ENCODE data around the gene EBI3.
"Not testable (repeated sequence)": the region's sequence is repeated elsewhere in the genome, so short reads cannot be mapped to it uniquely, and the experiment has no call there.

The EBI3 gene

GRCh38 chr19:4200940-4201542 is 28.3 kb upstream of the EBI3 start:
- DNase-seq = no peak

GRCh38 chr19:4201798-4202197 is 27.5 kb upstream of the EBI3 start:
- no peak for DNase-seq

DNA sequence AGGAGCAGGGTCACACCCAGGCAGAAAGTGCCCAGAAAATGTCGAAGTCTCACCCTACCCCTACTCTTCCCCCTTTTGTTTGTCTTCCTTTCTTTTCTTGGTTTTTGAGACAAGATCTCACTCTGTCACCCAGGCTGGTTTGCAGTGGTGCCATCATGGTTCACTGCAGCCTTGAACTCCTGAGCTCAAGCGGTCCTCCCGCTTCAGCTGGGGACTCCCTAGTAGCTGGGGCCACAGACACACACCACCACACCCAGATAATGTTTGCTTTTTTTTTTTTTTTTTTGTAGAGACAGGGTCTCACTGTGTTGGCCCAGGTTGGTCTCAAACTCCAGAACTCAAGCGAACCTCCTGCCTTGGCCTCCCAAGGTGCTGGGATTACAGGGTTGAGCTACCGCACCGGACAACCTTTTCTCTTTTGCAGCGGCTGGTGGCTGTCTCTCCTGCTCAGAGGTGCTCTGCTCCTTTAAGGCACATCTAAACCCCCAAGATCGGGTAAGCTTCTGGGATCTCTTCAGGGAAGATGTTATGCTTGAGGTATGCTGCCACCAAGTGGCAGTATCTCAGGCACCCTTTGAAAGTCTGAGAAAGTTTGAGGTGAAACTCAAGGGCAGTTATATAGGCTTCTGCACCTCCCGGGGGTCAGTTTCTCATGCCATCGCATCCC is 22.4 kb upstream of the EBI3 start:
- DNase-seq = no peak

- DNase-seq = no peak
Measured at GRCh38 chr19:4208385-4209094, 20.8 kb upstream of the EBI3 start.

- DNase-seq = no peak
Measured at GRCh38 chr19:4210166-4210731, 19.1 kb upstream of the EBI3 start.

DNA sequence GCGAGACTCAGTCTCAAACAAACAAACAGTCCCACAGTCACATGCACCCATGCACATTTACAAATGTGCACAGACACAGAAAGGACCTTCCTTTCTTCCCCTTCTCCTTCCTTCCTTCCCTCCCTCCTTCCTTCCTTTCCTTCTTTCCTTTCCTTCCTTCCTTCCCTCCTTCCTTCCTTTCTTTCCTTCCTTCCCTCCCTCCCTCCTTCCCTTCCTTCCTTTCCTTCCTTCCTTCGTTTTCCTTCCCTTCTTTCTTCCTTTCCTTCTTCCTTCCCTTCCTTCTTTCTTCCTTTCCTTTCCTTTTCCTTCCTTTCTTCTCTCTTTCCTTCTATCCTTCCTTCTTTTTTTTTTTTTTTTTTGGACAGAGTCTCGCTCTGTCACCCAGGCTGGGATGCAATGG is 16.2 kb upstream of the EBI3 start:
- DNase-seq = no peak

DNA sequence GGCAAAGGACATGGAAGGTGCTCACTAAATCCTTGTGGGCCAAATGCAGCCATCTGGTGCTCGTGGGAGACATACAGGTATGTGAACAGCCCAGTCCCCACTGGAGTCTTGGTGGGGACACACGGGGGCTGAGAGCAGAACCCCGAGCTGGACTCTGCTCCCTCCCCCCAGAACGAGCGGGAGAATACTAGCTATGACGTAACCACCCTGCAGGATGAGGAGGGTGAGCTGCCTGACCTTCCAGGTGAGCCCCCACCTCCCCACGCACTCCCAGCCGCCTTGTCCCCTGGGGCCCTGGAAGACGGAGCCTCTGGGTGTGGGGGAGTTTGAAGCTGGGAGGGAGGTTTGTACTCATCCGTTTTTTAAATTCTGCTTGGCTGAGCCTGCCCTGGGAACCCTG is 13.5 kb upstream of the EBI3 start:
- no peak for DNase-seq

DNA sequence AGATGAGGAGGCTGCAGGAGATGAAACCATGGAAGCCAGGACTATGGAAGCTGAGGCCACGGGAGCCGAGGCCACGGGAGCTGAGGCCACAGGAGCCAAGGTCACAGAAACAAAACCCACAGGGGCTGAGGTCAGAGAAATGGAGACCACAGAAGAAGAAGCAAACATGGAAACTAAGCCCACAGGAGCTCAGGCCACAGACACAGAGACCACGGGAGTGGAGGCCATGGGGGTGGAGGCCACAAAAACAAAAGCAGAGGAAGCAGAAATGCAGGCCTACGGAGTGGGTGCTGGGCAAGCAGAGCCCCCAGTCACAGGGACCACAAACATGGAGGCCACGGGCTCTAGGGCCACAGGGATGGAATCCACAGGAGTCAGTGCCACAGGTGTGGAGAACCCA is 12.5 kb upstream of the EBI3 start:
- no peak for DNase-seq

- no peak for DNase-seq
Measured at GRCh38 chr19:4217429-4218264, 11.7 kb upstream of the EBI3 start.

DNA sequence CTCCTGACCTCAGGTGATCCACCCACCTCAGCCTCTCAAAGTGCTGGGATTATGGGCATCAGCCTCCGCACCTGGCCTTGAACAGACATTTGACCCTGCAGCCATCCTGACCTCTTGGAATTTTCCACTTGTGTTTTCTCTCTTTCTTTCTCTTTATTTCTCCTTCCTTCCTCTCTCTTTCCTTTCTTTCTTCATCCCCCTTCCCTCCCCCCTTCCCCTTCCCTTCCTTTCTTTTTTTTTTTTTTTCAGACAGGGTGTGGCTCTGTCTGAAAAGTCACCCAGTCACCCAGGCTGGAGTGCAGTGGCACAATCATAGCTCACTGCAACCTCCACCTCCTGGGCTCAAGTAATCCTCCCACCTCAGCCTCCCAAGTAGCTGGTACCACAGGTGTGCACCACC is 10.8 kb upstream of the EBI3 start:
- DNase-seq = not testable (repeated sequence)

DNA sequence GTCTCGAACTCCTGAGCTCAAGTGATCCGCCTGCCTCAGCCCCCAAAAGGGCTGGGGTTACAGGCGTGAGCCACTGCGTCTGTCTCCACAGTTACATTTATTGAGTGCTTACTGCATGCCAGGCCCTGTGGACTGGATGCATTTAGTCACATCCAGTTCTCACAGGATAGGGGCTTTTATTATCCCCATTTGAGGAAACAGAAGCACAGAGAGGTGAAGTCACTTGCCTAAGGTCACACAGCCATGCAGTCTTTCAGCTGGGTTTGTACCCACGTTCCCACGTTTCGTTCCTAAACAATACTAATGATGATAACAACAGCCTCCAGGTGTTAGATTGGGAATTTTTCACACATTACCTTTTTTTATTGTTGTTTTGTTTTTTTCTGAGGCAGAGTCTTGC is 9.1 kb upstream of the EBI3 start:
- no peak for DNase-seq

GRCh38 chr19:4224470-4224869 is 4.9 kb upstream of the EBI3 start:
- DNase-seq = no peak

DNA sequence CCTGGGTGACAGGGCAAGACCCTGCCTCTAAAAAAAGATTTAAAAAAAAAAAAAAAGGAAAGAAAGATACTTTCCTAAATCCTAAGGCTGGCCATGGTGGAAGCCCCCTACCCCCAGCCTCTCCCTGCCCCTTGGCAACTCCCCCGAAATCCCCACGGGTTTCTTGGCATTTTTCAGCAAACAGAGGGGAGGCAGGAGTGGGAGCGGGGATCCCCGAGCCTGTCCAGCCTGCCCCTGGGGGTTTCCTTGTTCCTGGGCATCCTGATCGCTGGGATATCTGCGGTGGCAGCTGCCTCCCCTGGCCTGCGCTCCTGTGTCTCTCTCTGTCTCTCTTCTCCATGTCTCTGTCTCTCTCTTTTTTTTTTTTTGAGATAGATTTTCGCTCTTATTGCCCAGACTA is 3.4 kb upstream of the EBI3 start:
- DNase-seq = no peak

DNA sequence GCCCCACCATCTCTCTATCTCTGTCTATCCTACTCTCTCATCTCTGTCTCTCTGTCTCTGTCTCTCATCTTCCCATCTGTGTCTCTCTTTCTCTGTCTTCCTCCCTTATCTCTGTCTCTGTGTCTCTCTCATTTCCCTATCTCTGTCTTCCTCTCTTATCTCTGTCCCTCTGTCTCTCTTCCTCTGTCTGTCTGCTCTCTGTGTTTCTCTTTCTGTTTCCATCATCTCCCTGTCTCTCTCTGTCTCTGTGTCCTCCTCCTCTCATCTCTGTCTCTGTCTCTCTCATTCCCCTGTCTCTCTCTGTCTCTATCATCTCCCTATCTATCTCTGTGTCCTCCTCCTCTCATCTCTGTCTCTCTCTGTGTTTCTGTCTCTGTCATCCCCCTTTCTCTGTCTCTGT is 1.6 kb upstream of the EBI3 start:
- DNase-seq = no peak

- no peak for DNase-seq
Measured at GRCh38 chr19:4228765-4229178, 551 bp upstream of the EBI3 start.

GRCh38 chr19:4230237-4230636 is 914 bp downstream of the EBI3 start:
- DNase-seq = not testable (repeated sequence)

DNA sequence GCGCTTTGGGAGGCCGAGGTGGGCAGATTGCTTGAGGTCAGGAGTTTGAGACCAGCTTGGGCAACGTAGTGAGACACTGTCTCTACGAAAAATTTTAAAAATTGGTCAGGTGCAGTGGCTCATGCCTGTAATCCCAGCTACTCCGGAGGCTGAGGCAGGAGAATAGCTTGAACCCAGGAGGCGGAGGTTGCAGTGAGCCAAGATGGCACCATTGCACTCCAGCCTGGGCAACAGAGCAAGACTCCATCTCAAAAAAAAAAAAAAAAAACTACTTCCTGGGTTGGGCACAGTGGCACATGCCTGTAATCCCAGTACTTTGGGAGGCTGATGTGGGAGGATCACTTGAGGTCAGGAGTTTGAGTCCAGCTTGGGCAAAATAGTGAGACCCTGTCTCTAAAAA is 2.2 kb downstream of the EBI3 start:
- not testable (repeated sequence) for DNase-seq

DNA sequence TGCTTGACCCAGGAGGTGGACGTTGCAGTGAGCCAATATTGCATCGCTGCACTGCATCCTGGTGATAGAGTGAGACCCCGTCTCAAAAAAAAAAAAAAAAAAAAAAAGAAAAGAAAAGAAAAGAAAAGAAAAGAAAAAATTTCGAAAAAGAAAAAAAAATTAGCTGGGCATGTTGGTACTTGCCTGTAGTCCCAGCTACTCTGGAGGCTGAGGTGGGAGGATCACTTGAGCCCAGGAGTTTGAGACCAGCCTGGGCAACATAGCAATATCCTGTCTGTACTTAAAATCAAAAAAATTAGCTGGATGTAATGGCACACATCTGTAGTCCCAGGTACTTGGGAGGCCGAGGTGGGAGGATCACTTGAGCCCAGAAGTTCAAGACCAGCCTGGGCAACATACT is 2.8 kb downstream of the EBI3 start:
- not testable (repeated sequence) for DNase-seq

- no peak for DNase-seq
Measured at GRCh38 chr19:4232614-4233281, 3.4 kb downstream of the EBI3 start.

- peak; percentile 80 to 87 for DNase-seq
Measured at GRCh38 chr19:4233282-4233853, 4.0 kb downstream of the EBI3 start.

DNA sequence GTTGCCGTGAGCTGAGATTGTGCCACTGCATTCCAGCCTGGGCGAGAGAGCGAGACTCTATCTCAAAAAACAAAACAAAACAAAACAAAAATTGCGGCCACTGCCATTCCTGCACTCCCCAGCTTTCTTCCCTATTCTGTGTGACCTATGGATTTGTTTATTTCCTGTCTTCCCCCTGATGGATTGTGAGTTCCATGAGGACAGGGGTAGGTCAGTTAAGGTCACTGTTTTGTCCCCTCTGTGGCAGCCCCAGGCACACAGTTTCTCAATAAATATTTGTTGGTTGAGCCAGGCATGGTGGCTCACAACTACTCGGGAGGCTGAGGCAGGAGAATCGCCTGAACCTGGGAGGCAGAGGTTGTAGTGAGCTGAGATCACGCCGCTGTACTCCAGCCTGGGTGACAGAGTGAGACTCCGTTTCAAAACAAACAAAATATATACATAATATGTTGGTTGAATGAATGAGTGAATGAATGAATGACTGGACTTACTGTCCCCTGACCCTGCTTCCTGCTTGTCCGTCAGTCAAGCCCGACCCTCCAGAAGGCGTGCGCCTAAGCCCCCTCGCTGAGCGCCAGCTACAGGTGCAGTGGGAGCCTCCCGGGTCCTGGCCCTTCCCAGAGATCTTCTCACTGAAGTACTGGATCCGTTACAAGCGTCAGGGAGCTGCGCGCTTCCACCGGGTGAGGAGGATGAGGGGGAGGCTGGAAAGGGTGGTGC is 5.0 kb downstream of the EBI3 start:
- no peak for DNase-seq

DNA sequence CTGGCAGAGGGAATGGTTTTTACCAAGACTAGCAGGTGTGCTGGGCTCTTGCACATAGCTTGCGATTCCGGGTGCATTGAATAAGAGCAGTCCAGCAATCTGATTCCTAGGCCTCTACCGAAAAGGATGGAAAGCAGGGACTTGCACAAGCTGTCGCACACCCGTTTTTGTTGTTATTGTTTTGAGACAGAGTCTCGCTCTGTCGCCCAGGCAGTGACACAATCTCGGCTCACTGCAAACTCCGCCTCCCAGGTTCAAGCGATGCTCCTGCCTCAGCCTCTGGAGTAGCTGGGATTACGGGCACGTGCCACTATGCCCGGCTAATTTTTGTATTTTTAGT is 5.5 kb downstream of the EBI3 start:
- DNase-seq = no peak

All from stimulated activated CD4-positive, alpha-beta T cell treated with anti-CD3 and anti-CD28 coated beads, Interleukin-2, amount 100 ng/mL, for 24 hours (primary cell).